HS-5 (cell line): ENCODE results near the gene HMGB2.

ENCODE experiments used
- DNase-seq: peaks from one replicate; pipeline ENCODE4 v3.0.0-alpha.2; 2012; ENCODE audit warnings: low read depth

The HMGB2 gene

GRCh38 chr4:173334891-173335752, 964 bp upstream of the HMGB2 start:
- peak; percentile 73 for DNase-seq

GRCh38 chr4:173333658-173334084, 487 bp downstream of the HMGB2 start:
- DNase-seq = no peak

- DNase-seq = no peak
Observed at GRCh38 chr4:173332963-173333657, 1.0 kb downstream of the HMGB2 start.

GRCh38 chr4:173332021-173332487, 2.1 kb downstream of the HMGB2 start:
- no peak for DNase-seq

GRCh38 chr4:173330590-173330989, 3.6 kb downstream of the HMGB2 start:
- DNase-seq = no peak

GRCh38 chr4:173328236-173328901, 5.8 kb downstream of the HMGB2 start:
- no peak for DNase-seq

- DNase-seq = no peak
Observed at GRCh38 chr4:173325007-173325736, 9.0 kb downstream of the HMGB2 start.

- no peak for DNase-seq
Observed at GRCh38 chr4:173319696-173320095, 14.5 kb downstream of the HMGB2 start.

- DNase-seq = no peak
Observed at GRCh38 chr4:173318648-173319211, 15.4 kb downstream of the HMGB2 start.

GRCh38 chr4:173318240-173318639, 15.9 kb downstream of the HMGB2 start:
- no peak for DNase-seq

GRCh38 chr4:173317004-173317403, 17.2 kb downstream of the HMGB2 start:
- DNase-seq = no peak

- no peak for DNase-seq
Observed at GRCh38 chr4:173316060-173316459, 18.1 kb downstream of the HMGB2 start.

- DNase-seq = no peak
Observed at GRCh38 chr4:173314715-173315114, 19.4 kb downstream of the HMGB2 start.

- no peak for DNase-seq
Observed at GRCh38 chr4:173311368-173311767, 22.8 kb downstream of the HMGB2 start.

- no peak for DNase-seq
Observed at GRCh38 chr4:173307778-173308177, 26.4 kb downstream of the HMGB2 start.

- no peak for DNase-seq
Observed at GRCh38 chr4:173301518-173302201, 32.5 kb downstream of the HMGB2 start.

- DNase-seq = no peak
Observed at GRCh38 chr4:173294444-173294843, 39.7 kb downstream of the HMGB2 start.

- DNase-seq = no peak
Observed at GRCh38 chr4:173293663-173294062, 40.5 kb downstream of the HMGB2 start.

- DNase-seq = no peak
Observed at GRCh38 chr4:173291899-173292298, 42.3 kb downstream of the HMGB2 start.

GRCh38 chr4:173289353-173289727, 44.8 kb downstream of the HMGB2 start:
- no peak for DNase-seq

- DNase-seq = no peak
Observed at GRCh38 chr4:173288698-173289352, 45.3 kb downstream of the HMGB2 start.
